Measurements from ENCODE around the gene TRPC3.

TRPC3 gene

GRCh38 chr4:121988950-121989349 lies 37.1 kb upstream of the TRPC3 start:
- CTCF ChIA-PET, result no interaction called here
- Histone ChIP-seq H3K4me1 (ENCODE audit: control insufficient read depth, insufficient read depth, low read length) (no peaks in the 10 kb centered on the region), H3K27ac (ENCODE audit: extremely low read depth, low read depth, low read length) (no peak overlapping the region), H3K36me3 (ENCODE audit: control insufficient read depth in 2 of 2, insufficient read depth in 1 of 2, low read length in 2 of 2) (no peaks in the 10 kb centered on the region), H3K4me3 (ENCODE audit: low read depth, low read length) (no peak overlapping the region), H3K9me3 (ENCODE audit: control insufficient read depth, insufficient read depth, low read depth, low read length) (no peaks in the 10 kb centered on the region)
- POLR2A ChIA-PET, result no interaction called here
- no peak for TF ChIP-seq ZNF280C (tag by site-specific recombination; IDR thresholded peaks at IDR 0.05)
- TF ChIP-seq ZNF121 (tag by site-specific recombination; IDR thresholded peaks at IDR 0.05), result no peak
- no peak for TF ChIP-seq GLI2 (tag by site-specific recombination; IDR thresholded peaks at IDR 0.05; ENCODE audit: borderline replicate concordance, low read depth)
- no peak for TF ChIP-seq GLI4 (tag by site-specific recombination; IDR thresholded peaks at IDR 0.05)
- no peak for TF ChIP-seq ZNF677 (tag by site-specific recombination; IDR thresholded peaks at IDR 0.05)
- TF ChIP-seq SP3 (tag by site-specific recombination; IDR thresholded peaks at IDR 0.05), result no peak
- TF ChIP-seq ZNF514 (tag by site-specific recombination; IDR thresholded peaks at IDR 0.05), result no peak
- no peak for TF ChIP-seq ZBTB7A (tag by site-specific recombination; IDR thresholded peaks at IDR 0.05; ENCODE audit: low read depth)
- no peak for TF ChIP-seq MYNN (tag by site-specific recombination; IDR thresholded peaks at IDR 0.05; ENCODE audit: borderline replicate concordance)
- TF ChIP-seq ZNF16 (tag by site-specific recombination; IDR thresholded peaks at IDR 0.05; ENCODE audit: low read depth), result no peak
- TF ChIP-seq ZSCAN16 (tag by site-specific recombination; IDR thresholded peaks at IDR 0.05), result no peak
- TF ChIP-seq ZNF138 (tag by site-specific recombination; IDR thresholded peaks at IDR 0.05; ENCODE audit: borderline replicate concordance), result no peak
- no peak for TF ChIP-seq ZNF426 (tag by site-specific recombination; IDR thresholded peaks at IDR 0.05)
- TF ChIP-seq MEIS1 (CRISPR knock-in tag; IDR thresholded peaks at IDR 0.05; ENCODE audit: borderline replicate concordance), result no peak
- TF ChIP-seq ZNF704 (tag by site-specific recombination; IDR thresholded peaks at IDR 0.05), result no peak

- no peak overlapping the region for H3K27ac ChIP-seq (ENCODE audit: extremely low read depth, low read depth, low read length)
- H3K9me3 ChIP-seq (ENCODE audit: control insufficient read depth, insufficient read depth, low read depth, low read length), result no peaks in the 10 kb centered on the region
- POLR2A ChIA-PET, result no interaction called here
- no peak overlapping the region for H3K4me3 ChIP-seq (ENCODE audit: low read depth, low read length)
- TF ChIP-seq ZNF707 (tag by site-specific recombination; IDR thresholded peaks at IDR 0.05) (no peak), SETDB1 (IDR thresholded peaks at IDR 0.05; ENCODE audit: insufficient read length, low read length) (no peak), ZNF624 (tag by site-specific recombination; IDR thresholded peaks at IDR 0.05) (no peak), KLF9 (tag by site-specific recombination; IDR thresholded peaks at IDR 0.05; ENCODE audit: low read depth) (no peak), ZNF791 (tag by site-specific recombination; IDR thresholded peaks at IDR 0.05) (no peak), ZNF24 (tag by site-specific recombination; IDR thresholded peaks at IDR 0.05) (no peak), ZSCAN30 (tag by site-specific recombination; IDR thresholded peaks at IDR 0.05) (no peak), ZNF449 (tag by site-specific recombination; IDR thresholded peaks at IDR 0.05) (no peak), KLF7 (tag by site-specific recombination; IDR thresholded peaks at IDR 0.05; ENCODE audit: borderline replicate concordance) (no peak), ZNF555 (tag by site-specific recombination; conservative IDR thresholded peaks at IDR 0.05) (no peak), GLIS2 (tag by site-specific recombination; IDR thresholded peaks at IDR 0.05) (no peak), ZBTB6 (tag by site-specific recombination; IDR thresholded peaks at IDR 0.05) (no peak), ZNF138 (tag by site-specific recombination; IDR thresholded peaks at IDR 0.05; ENCODE audit: borderline replicate concordance) (no peak), ZNF48 (tag by site-specific recombination; IDR thresholded peaks at IDR 0.05) (no peak), ZNF266 (tag by site-specific recombination; IDR thresholded peaks at IDR 0.05; ENCODE audit: low read depth) (no peak), ZFP69B (tag by site-specific recombination; IDR thresholded peaks at IDR 0.05) (no peak), SP3 (tag by site-specific recombination; IDR thresholded peaks at IDR 0.05) (no peak)
- H3K36me3 ChIP-seq (ENCODE audit: control insufficient read depth in 2 of 2, insufficient read depth in 1 of 2, low read length in 2 of 2), result no peaks in the 10 kb centered on the region
- CTCF ChIA-PET, result interaction anchor here (0.6 kb wide), 1 partner anchor 1051 kb away, joined by 3 read pairs; no protein-coding TSS in a partner anchor
- H3K4me1 ChIP-seq (ENCODE audit: control insufficient read depth, insufficient read depth, low read length), result no peaks in the 10 kb centered on the region
These were observed 28.8 kb upstream of the TRPC3 start for GRCh38 chr4:121980643-121981042.
